ENCODE data around the gene PDGFC.

PDGFC gene

DNA sequence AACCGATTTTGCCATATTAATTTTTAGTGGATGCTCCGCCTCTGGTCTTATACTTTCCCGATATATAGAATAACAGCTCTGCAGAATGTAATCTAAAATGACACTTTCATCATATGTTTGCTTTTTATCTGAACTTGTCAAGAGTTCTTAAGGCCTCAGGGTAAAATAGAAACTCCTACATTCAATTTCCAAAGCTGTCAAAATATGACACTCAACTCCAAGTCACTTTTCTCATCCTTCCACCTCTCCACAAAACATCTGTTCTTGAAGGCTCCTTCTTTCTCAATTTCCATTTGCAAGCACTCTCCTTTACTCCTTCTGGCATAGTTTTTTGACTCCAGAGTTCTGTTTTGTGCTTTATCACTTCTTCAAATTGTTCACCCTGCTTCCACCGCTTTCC lies 242.2 kb downstream of the PDGFC start:
- no peak for FAIRE-seq

DNA sequence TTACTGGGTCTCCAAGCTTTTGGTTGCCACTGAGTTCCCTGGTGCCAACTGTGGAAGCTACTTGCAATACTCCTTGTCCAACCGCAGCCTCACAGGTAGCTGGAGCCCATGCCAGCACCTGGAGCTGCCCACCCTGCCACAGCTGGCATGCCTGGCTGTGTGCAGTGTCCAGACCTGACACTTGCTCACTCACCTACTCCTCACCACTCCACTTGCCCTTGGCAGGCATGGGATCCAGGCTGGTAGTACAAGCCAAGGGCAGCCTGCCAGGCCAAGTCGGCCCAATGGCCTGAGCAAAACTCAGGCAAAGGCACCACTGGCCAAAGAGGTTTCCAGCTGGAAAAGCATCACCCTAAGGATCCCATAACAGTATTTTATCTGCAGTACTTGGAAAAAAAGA lies 246.3 kb downstream of the PDGFC start:
- FAIRE-seq = no peak

GRCh38 chr4:156723951-156724668 lies 247.5 kb downstream of the PDGFC start:
- FAIRE-seq = no peak

GRCh38 chr4:156718226-156718625 lies 253.4 kb downstream of the PDGFC start:
- FAIRE-seq = no peak

- FAIRE-seq = no peak
Observed at GRCh38 chr4:156711193-156711590, 260.4 kb downstream of the PDGFC start.

All from TTC549 (cell line).